Transverse colon (tissue), 4 donors: Measurements from ENCODE around the gene WBP1L.

Experiments
- CTCF ChIP-seq, 5 experiments: fragments of 200-600 bp in 3 of 5; fragments of 450-650 bp in 2 of 5; sonication (generic) in 3 of 5; IDR thresholded peaks; 1 replicate in 2 of 5; 2 replicates in 3 of 5; pipeline ENCODE4 v1.5.1; 2016 to 2017; ENCODE audit warnings: antibody characterized with exemption in 5 of 5, inconsistent platforms in 3 of 5, mild to moderate bottlenecking in 2 of 5, moderate library complexity in 1 of 5
- EP300 ChIP-seq: sonication (generic); formaldehyde crosslinking; IDR thresholded peaks from one replicate; pipeline ENCODE4 v1.6.1; 2017; ENCODE audit warnings: antibody characterized with exemption, low read depth
- POLR2A ChIP-seq: fragments of 450-650 bp; IDR thresholded peaks from one replicate; pipeline ENCODE4 v1.6.1; 2016; ENCODE audit warnings: antibody characterized with exemption, mild to moderate bottlenecking, moderate library complexity
- POLR2AphosphoS5 ChIP-seq, 3 donors: sonication (generic); formaldehyde crosslinking; IDR thresholded peaks; one replicate each; pipeline ENCODE4 v1.6.1; 2016; ENCODE audit warnings: antibody characterized with exemption in 3 of 3

- TF ChIP-seq EP300 (no peak), CTCF (IDR thresholded peaks at IDR 0.05) (no peak), POLR2A (no peak), POLR2AphosphoS5 (IDR thresholded peaks at IDR 0.05) (no peak)
Measured at GRCh38 chr10:102770108-102770482, 26.3 kb downstream of the WBP1L start.
